HG03064 (cell line): Measurements from ENCODE around the gene EXOC4.
A peak's percentile ranks its signal among the peaks of the same experiment; 100 is the strongest.
"Not testable (repeated sequence)": the region's sequence is repeated elsewhere in the genome, so short reads cannot be mapped to it uniquely, and the experiment has no call there.

Experiments used
- ATAC-seq: cut with Tn5 transposase; IDR thresholded peaks from one replicate; pipeline ENCODE4 v1.9.1; 2021; ENCODE audit warnings: low read depth; ENCODE audit not compliant: unreplicated experiment

EXOC4 gene

DNA sequence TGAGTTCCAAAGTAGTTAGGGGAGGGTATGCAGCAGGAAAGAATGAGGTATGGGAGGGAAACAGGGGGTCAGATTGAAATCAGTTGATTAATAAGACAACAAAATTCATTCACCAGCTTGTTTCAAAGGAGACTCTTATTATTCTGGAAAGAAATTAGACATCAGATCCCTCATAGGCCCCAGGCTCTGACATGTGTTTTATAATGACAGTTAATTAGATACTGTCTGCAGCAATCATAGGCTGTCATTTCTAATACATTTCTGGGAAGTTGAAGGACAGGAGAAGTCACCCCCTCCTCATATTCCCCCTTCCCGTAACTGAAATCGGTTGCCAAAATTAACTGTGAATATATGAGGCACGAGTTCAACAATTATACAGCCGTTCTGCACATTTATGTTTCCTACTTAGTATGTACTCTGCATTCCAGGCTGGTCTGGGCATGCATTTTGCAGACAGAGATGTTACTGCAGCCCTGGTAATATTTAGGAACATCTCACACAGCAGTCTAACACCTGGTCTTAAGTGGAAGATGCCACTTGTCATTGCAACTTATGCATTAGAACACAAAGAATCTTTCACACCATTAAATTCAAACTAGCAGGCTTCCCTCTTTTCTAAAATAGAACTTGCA, 519.0 kb downstream of the EXOC4 start:
- no peak for ATAC-seq

DNA sequence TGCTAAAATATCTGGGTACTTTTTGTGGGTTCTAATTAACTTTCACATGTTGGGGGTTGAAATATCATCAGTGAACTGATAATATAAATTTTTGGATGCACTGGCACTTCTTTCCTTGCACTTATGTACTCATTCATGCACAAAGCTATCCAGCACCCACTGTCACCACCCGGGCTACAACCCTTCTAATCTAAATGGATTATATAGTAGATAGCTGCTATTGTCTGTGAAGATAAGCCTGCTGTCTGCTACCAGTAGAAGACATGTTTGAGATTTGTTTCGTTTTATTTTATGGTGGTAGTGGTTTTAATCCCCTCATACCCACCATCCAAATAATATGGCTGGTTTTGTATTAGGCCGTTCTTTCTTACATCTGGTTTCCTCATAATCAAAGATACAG, 520.7 kb downstream of the EXOC4 start:
- ATAC-seq: no peak

DNA sequence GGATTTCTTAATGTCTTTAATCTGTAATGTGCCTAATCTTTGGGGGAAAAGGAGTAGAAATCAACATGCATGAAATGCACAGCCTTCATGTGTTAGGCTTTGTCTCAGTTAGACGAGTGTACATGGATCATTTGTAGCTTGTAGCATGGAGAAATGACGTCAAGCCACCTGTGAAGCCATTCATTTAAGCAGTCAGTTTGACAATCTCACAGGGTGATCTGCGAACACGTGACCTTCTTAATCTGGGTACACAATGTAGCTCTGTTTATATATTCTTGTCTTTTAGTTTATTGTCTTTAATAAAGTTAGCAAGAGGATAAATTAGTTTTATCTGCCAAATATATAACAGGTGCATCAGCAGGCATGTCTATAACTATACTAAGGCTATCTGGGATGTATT, 522.3 kb downstream of the EXOC4 start:
- ATAC-seq: no peak

DNA sequence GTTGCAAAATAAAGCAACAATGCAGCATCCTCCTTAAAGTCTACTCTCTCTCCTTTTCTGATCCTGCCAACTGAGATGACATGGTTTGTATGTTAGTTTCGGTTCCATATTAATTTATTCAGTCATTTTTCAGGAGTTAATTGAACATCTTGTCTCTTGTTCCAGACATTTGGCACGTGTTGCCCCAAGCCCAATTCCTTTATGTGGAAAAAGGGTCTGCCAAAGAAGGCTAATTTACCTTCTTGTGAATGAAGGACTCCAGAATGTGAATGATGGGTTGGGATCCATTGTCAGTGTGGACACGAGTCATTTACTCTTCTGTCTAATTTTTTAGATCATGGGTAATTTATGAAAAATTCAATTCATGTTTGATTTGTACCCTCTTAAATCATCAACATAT, 523.4 kb downstream of the EXOC4 start:
- ATAC-seq: no peak

DNA sequence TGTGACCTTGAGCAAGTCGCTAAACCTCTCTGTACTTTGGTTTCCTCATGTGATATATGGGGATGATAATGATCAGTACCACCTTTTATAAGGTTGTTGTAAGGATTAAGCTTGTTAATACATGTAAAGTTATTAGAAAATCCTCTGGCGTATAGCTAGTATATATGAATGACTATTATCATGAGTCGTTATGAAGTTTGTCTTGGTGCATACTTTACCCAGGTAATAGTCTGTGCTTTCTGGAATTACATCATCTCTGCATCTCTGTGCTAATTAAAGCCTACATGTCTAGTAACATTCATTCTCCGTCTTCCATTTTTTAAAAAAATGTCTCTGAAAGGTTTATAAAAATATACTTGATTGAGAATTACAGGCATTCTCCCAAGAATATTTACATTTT, 524.8 kb downstream of the EXOC4 start:
- ATAC-seq: no peak

DNA sequence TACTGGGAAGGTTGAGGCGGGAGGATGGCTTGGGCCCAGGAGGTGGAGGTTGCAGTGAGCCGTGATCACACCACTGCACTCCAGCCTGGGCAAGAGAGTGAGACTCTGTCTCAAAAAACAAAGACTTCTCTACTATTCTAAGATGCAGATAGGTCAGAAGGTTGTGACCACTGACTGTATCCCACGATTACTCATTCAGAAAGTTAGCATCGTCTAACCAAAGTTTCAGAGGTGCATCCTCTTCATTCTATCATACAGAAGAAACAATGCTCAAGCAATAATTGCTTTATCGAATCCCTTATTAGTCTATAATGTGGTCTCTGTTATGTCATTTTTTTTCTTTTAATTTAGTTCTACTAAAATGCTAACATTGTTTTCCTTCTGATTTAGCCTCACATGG, 525.6 kb downstream of the EXOC4 start:
- peak; percentile 88 for ATAC-seq

DNA sequence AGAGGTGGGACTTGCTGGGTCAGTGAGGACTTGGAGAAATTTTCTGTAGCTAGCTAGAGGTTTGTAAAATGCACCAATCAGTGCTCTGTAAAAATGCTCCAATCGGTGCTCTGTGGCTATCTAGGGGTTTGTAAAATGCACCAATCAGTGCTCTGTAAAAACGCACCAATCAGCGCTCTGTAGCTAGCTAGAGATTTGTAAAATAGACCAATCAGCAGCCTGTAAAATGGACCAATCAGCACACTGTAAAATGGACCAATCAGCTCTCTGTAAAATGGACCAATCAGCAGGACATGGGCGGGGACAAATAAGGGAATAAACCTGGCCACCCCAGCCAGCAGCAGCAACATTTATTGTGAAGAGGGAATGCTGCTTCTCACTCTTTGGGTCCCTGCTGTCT, 526.7 kb downstream of the EXOC4 start:
- ATAC-seq: not testable (repeated sequence)

DNA sequence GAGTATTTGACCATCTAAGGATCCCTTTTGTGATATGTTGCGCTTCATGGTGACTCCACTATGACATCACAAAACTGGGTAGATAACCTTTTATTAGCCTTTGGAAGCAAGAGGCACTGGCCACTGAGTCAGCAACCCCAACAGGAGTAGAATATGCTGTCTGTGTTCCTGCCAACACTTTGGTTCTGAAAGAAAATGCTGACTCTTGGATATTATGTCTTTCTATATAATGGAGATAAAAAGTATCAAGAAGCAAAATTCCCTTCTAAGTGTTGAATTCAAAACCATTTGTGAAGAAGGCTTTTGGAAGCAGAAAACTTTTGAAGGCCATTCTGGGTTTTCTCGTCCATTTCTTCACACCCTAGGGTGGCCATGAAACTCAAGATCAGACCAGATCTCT, 528.0 kb downstream of the EXOC4 start:
- no peak for ATAC-seq

DNA sequence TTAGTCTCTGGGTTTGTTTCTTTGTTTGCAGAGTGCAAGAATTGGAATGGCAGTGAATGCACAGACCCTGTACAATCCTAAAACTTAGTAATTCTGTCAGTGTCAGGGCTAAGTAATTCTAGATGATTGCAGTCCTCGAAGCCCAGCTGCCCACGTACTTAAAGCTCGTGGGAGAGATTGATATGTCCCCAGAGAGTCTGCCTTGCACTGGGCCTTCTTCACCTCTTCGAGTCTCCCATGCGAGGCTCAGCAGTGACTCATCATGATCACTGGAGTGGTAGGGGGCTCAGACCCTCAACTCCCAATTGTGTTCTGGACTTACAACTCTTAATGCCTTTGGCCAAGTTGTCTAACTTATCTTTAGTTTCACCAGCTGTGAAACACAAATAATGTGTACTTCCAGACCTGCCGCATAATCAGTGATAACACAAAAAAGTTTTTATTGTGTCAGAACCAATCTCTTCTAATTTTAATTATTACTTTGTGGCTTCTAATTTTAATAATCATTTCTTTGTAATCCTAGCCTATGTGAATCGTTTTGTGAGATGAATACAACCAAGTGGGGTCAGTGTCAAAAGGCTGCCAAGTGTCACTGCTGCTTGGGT, 528.7 kb downstream of the EXOC4 start:
- no peak for ATAC-seq

DNA sequence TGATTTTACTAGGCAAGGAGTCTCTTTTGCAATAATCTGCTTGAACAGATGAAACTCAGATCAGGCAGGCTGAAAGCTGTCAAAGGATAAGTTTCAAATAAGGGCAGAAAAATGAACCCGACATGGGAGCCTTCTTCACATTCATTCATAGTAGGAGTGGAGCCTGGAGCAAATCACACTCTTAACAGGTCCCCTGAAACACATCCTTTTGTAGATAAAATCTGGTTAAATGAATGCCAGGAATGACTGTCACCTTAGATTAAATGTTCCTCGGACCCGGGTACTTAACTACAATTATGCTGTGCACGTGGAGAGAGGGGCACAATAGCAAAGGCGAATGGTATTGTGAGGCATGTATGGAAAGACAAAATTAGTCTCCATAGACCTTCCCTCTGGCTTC, 529.6 kb downstream of the EXOC4 start:
- no peak for ATAC-seq

DNA sequence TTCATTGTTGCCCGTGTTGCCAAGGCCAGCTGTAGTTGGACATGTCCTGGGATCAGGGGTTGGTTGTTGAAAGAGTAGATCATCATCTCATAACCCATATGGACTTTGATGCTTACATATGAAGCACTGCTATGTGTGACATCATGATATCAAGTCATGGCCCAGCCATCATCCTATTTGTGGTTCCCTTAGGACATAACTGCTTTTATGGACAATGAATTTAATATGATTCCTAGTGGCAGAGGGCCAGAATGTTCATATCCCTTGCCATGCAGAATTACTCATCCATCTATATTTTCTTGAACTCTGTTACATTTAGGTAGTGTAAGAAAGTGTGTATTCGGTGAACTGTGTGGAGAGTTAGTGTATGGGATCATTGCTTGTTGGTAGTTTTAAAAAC, 530.4 kb downstream of the EXOC4 start:
- no peak for ATAC-seq

DNA sequence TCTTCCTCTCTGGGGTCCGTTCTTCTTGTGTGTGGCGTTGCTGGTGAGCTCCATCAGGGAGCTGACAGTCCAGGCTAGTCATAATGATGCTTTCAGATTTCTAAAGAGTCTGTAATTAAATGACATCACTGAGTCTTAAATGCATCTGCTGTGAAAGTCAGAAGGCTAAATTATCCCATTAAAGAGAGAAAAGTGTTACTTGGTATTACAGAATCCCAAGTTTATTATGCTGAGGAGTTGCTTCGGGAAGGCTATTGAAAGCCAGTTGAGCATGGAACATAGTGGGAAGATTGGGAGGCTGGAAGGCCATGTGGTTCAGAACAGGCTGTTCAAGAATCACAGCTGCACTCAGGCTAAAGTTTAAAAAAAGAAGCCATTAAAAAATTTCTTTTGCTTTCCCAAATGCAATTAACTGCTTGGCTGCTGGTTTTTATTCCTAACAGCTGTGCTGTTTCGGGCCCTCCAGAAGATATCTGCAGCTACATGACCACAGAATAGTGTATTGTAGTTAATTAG, 531.7 kb downstream of the EXOC4 start:
- ATAC-seq: no peak

DNA sequence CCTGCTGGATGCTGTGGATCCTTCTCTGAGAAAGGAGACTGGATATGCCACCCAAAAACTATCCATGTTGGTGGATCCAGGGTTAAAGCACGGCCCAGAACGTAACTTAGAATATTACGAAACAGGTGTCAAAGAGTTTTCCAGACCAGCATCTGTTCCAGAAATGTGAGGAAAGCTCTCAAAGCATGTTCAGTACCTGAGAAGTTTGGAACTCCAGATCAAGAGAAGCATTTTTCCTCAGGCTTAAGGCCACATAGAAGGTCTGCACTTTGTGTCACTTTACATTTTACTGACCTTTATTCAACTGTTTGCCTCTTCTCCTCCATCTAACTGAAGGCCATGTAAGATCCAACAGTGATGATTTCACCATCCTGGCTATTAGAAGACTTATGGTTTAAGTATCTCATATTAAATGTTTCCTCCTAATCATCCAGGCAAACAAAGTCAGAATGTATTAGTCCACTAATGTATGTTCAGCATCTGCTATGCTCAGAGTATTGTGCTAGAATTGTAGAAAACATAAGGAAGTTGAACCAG, 533.6 kb downstream of the EXOC4 start:
- ATAC-seq: no peak

DNA sequence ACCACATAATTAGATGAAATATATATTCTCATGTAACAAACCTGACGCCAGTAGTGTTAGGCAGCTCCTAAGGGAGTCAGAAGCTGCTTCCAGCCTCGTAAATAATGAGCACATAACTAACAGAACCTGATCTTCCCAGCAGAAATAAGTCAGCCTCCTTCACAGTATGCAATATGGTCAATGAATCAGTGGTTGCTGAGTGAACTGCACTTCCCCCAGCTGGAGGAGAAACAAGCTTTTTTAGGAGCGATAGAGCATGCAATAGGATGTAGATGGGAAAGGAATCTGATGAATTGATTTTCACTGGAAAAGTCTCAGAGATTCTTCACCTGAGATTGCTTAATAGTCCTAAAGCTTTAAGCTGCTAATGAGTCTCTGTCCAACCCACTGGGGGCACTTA, 537.1 kb downstream of the EXOC4 start:
- no peak for ATAC-seq

DNA sequence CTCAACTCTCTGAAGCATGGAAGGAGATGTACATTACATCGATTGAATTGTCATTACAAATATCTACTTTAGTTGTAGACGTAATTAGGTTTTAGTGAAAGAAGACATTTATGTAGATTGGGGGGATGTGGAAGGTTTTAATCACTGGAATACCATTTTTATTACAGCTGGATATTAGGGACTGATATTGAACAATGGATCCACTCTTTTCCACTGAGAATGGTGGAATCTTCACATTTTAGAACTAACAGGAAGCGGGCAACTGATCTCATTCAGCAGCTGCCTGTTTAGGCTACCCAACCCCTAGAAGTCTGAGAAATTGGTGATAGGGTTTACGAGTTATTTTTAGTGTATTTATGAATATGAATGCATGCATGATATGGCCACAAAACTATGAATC, 538.0 kb downstream of the EXOC4 start:
- no peak for ATAC-seq

DNA sequence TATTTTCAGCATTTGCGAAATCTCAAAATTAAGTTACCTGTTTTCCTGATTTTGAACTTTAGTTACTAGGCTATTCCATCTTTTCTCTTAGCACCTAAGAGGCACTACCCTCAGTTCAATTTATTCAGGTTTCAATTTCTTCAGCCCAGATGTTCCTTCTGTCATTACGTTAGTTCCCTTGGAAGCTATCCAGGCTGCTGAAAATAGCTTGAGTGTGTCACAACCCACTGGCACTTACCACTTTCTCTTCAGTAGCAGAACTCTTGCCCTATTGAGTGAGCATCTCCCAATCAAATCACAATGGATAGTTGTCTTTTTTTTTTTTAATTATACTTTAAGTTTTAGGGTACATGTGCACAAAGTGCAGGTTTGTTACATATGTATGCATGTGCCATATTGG, 541.6 kb downstream of the EXOC4 start:
- ATAC-seq: no peak

DNA sequence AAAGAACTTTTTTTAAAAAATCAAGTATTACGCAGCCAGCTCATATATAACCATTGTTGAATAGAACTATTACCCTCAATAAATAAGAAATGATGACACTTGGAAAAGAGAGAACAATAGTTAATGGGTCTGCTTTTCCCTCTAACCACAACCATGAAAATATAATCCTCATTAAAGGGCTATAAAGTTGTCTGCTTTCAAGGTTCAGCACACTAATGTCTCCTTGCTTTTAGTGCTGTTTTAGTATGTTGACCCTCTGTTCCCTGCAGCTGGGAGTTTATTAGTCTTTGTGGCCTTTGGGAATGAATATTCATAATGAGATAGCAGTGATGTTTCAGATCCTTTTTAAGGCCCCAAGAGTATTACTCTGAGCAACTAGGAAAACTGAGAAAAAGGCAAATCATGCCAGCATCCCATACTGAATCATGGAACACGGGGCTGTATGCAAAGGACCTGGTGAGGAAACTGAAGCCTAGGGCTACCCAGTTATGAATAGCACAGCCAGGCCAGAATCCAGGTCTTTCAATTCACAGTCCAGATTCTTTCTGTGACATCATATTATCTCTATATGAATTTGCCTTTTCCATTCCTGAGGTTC, 542.3 kb downstream of the EXOC4 start:
- ATAC-seq: no peak

DNA sequence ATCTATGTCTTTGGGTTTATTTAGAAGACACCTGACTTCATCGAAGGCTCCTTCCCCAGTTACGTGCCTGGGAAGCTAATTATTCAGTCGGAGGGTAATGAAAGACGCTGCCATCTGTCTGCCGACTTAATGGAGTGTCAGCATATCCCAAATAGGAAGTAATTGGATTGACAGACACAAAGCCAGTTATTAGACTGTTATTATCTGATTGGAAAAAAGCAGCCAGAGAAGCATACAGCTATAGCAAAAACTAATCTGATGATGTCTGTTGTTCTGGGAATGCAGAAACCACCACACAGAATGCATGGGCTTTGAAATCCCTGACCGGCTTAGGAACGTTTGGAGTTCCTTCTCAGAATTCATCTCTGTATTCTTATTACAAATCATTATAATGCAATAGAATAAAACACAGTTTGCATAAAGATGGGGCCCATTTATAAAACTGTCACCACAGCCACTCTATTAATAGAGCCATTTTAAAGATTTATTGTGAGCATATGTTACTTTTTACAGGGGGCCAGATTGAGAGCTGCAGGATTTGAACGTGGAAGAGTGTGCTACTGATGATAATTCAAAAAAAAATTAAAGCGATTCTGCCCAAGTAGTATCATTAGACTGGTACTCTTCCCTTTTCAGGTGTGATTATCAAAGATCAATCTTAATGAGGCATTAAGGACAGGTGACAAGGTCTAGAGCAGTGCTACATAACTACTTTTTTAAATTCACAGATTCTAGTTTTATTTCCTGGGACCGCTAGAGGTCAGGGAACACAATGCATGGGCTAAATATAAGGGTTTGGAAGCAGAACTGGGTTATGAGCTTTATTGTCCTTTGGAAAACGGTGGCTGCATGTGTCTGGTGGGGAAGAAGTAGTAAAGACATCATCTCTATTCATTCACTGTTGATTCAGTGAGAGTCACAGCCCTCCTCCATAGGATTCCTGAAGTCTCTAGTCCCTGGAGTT, 544.2 kb downstream of the EXOC4 start:
- no peak for ATAC-seq

DNA sequence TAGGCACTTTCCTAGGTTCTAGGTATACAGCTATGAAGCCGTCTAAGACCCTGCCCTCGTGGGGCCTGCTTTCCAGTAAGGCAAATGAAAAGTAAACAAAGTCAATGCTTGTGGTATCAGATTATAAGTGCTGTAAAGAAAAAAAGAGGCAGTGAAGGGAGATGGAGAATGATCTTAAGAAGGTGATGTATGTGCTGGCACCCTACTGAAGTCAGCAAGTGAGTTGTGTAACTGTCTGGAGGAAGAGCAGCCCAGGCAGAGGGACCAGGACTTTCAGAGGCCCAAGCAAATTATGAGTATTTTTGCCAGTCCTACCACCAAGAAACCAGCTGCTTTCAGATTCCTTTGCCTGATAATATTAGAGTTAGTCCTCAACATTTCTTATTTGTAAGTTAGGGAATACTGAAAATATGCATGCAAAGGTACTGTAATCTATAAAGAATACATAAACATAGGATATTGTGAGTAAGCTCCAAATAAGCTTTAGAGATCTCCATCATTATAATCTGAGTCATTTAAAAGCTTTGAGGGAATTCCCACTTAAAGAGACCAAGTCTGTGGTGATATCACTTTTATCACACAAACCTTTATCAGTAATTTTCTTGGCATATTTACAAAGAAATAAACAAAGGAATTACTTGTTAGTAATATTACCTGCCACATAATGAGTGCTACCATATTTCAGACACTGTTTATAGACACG, 545.1 kb downstream of the EXOC4 start:
- no peak for ATAC-seq

DNA sequence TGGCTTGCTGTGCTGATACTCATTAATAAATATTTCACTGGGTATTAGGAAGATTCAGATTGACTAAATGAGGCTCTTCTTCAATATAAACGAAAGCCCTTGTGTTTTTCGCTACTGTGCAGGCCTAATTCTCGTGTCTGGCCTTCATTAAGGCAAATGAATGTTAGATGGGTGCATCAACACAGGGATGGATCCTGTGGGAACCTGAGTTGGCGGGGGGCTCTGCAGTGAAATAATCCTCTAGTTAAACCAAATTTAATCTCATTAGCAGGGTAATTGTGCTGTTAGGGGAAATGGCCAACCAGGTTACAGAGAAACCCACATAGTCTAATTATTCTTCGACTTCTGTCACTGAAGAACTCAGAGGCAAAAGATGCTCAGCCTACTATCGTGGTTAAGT, 548.5 kb downstream of the EXOC4 start:
- no peak for ATAC-seq
